ENCODE results near the gene HES7. TPM values are rescaled to one million over a fixed set of nuclear protein-coding genes. Genes with fewer than 3 reads are reported as not detected.

The HES7 gene
- total RNA-seq, 1 donor from 2014 or later, result 0.46 TPM

DNA sequence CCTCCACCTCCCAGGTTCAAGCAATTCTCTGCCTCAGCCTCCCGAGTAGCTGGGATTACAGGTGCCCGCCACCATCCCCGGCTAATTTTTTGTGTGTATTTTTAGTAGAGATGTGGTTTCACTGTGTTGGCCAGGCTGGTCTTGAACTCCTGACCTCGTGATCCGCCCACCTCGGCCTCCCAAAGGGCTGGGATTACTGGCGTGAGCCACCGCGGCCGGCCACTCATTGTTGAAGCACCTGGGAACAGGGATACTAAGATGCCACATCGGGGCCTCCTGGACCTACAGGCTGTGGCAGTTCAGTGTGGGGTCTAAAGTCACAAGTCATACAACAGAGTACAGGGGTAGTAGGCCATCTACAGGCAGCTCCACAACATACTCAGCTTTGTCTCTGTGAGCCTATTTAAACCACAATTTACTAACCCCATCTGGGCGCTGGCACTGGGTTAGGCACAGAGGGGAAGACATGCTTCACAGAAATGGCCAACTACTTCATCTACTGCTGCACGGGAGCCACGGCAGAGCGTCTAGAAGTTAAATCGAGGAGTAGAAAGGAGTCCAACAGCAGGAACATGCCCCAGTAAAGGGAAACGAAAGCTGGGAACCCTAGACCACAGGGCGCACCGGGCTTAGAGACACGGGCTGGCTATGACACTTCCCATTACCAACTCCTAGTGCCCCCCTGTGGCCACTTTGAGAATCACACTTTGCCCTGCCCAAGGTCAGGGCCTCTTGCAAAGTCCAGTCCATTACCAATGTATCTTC is 34.5 kb upstream of the HES7 start:
- Mint-ChIP-seq H3K27ac (peak overlapping the region; percentile 93), H3K4me3 (peak overlapping the region; percentile 80), H3K9me3 (no peaks in the 10 kb centered on the region)

GRCh38 chr17:8156246-8156992 is 32.5 kb upstream of the HES7 start:
- peaks cover 6% of the 10 kb centered on the region for H3K36me3 Mint-ChIP-seq
- DNase-seq (ENCODE audit: extremely low spot score, unreplicated experiment), result peak; percentile 99
- H3K9me3 Mint-ChIP-seq, result no peaks in the 10 kb centered on the region
- TF ChIP-seq, protein P1, sequence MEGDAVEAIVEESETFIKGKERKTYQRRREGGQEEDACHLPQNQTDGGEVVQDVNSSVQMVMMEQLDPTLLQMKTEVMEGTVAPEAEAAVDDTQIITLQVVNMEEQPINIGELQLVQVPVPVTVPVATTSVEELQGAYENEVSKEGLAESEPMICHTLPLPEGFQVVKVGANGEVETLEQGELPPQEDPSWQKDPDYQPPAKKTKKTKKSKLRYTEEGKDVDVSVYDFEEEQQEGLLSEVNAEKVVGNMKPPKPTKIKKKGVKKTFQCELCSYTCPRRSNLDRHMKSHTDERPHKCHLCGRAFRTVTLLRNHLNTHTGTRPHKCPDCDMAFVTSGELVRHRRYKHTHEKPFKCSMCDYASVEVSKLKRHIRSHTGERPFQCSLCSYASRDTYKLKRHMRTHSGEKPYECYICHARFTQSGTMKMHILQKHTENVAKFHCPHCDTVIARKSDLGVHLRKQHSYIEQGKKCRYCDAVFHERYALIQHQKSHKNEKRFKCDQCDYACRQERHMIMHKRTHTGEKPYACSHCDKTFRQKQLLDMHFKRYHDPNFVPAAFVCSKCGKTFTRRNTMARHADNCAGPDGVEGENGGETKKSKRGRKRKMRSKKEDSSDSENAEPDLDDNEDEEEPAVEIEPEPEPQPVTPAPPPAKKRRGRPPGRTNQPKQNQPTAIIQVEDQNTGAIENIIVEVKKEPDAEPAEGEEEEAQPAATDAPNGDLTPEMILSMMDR (conservative IDR thresholded peaks at IDR 0.05), result no peak
- H3K27me3 Mint-ChIP-seq, result peaks cover 4% of the 10 kb centered on the region
- H3K4me1 Mint-ChIP-seq (ENCODE audit: unreplicated experiment), result peaks cover 30% of the 10 kb centered on the region
- no peak overlapping the region for H3K27ac Mint-ChIP-seq
- no peak overlapping the region for H3K4me3 Mint-ChIP-seq

More for the DNA sequence above, 34.5 kb upstream of the HES7 start:
- peaks cover 6% of the 10 kb centered on the region for H3K36me3 Mint-ChIP-seq
- DNase-seq (ENCODE audit: extremely low spot score, unreplicated experiment), result peak; percentile 90
- peaks cover 17% of the 10 kb centered on the region for H3K4me1 Mint-ChIP-seq (ENCODE audit: unreplicated experiment)
- TF ChIP-seq, protein P1 (conservative IDR thresholded peaks at IDR 0.05), result peak; percentile 91
- H3K27me3 Mint-ChIP-seq, result no peaks in the 10 kb centered on the region

DNA sequence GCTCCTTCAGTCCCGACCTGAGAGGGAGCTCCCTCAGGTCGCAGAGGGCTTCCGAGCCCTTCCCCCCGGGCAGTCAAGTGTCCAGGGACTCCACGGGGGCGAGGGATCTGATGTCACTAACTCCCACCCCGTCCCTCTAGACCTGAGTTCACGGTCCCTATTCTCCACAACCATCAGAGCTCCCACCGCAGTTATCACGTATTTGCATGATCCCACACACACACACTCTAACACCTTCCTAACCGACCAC is 32.0 kb upstream of the HES7 start:
- TF ChIP-seq, protein P1 (conservative IDR thresholded peaks at IDR 0.05), result no peak
- Mint-ChIP-seq H3K9me3 (no peaks in the 10 kb centered on the region), H3K4me3 (no peak overlapping the region), H3K4me1 (ENCODE audit: unreplicated experiment) (peaks cover 30% of the 10 kb centered on the region), H3K36me3 (peaks cover 6% of the 10 kb centered on the region), H3K27me3 (peaks cover 4% of the 10 kb centered on the region), H3K27ac (no peak overlapping the region)
- peak; percentile 68 for DNase-seq (ENCODE audit: extremely low spot score, unreplicated experiment)

- Mint-ChIP-seq H3K4me1 (ENCODE audit: unreplicated experiment) (peaks cover 28% of the 10 kb centered on the region), H3K27ac (no peak overlapping the region), H3K27me3 (peaks cover 4% of the 10 kb centered on the region), H3K36me3 (peaks cover 6% of the 10 kb centered on the region), H3K9me3 (no peaks in the 10 kb centered on the region), H3K4me3 (no peak overlapping the region)
- TF ChIP-seq, protein P1 (conservative IDR thresholded peaks at IDR 0.05), result no peak
- DNase-seq (ENCODE audit: extremely low spot score, unreplicated experiment), result no peak
These were observed 31.5 kb upstream of the HES7 start for GRCh38 chr17:8155231-8155995.

- Mint-ChIP-seq H3K9me3 (no peaks in the 10 kb centered on the region), H3K27ac (no peak overlapping the region), H3K4me3 (no peak overlapping the region), H3K27me3 (peaks cover 4% of the 10 kb centered on the region), H3K4me1 (ENCODE audit: unreplicated experiment) (peaks cover 21% of the 10 kb centered on the region), H3K36me3 (peaks cover 6% of the 10 kb centered on the region)
- TF ChIP-seq, protein P1 (conservative IDR thresholded peaks at IDR 0.05), result no peak
- DNase-seq (ENCODE audit: extremely low spot score, unreplicated experiment), result no peak
These were observed 30.8 kb upstream of the HES7 start for GRCh38 chr17:8154608-8155155.

All from type B pancreatic cell (in vitro differentiated cells).